ENCODE results near the gene FARP1. TPM values are rescaled to one million over a fixed set of nuclear protein-coding genes. Genes with fewer than 3 reads are reported as not detected.

Gene FARP1
- total RNA-seq, 6 experiments from 2014 or later, result 44.9 to 104 (median 80.0) TPM

DNA sequence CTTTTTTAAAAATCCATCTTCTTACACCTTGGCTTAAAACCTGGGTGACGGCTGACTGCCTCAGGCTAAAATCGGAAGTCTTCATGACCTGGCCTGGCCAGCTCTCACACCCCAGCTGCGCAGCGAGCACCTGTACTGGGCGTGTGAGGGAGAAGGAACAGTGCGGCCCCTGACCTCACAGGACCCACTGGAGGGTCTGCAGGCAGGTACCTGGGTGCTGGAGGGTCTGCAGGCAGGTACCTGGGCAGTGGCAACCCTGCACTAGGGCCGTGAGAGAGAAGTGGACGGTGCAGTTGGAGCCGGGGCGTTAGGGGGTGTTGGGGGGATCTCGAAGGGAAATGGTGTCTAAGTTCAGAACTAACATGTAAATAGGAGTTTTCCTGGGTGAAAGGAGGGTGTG lies 289.7 kb downstream of the FARP1 start:
- Histone ChIP-seq H3K4me1 (no peaks in the 10 kb centered on the region), H3K36me3 (peaks cover 0 to 19% (median 3%) of the 10 kb centered on the region in 4 donors), H3K4me3 (no peak overlapping the region), H3K9me3 (no peaks in the 10 kb centered on the region), H3K27me3 (no peaks in the 10 kb centered on the region), H3K27ac (no peak overlapping the region)
- DNase-seq (no peak), ATAC-seq (no peak)
- intact Hi-C loops (cut with DNase I), result no loop called here
- TF ChIP-seq POLR2A (IDR thresholded peaks at IDR 0.05), result no peak
- TF ChIP-seq, protein P1, sequence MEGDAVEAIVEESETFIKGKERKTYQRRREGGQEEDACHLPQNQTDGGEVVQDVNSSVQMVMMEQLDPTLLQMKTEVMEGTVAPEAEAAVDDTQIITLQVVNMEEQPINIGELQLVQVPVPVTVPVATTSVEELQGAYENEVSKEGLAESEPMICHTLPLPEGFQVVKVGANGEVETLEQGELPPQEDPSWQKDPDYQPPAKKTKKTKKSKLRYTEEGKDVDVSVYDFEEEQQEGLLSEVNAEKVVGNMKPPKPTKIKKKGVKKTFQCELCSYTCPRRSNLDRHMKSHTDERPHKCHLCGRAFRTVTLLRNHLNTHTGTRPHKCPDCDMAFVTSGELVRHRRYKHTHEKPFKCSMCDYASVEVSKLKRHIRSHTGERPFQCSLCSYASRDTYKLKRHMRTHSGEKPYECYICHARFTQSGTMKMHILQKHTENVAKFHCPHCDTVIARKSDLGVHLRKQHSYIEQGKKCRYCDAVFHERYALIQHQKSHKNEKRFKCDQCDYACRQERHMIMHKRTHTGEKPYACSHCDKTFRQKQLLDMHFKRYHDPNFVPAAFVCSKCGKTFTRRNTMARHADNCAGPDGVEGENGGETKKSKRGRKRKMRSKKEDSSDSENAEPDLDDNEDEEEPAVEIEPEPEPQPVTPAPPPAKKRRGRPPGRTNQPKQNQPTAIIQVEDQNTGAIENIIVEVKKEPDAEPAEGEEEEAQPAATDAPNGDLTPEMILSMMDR (IDR thresholded peaks at IDR 0.05), result no peak
- WGBS (ENCODE audit: insufficient coverage, low coverage, low lambda C conversion rate, missing lambda C conversion rate), result 84% methylated on average over 5 of the region's 11 CpGs

DNA sequence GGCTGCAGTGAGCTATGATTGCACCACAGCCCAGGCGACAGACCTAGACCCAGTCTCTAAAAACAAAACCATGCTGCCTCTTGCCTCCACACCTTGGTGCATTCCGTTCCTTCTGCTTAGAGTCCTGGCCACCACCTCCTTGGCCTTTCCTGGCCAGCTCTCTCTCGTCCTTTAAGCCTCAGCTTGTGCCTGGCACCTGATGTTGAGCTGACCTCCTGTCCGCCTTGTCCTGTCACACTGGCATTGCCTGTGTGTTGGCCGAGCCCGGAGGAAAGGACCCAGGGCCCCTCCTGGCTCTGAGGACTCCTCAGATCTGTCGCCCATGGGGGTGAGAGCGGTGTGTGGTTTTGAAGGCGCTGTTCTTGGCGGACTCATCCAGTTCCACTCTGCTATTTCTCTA lies 290.8 kb downstream of the FARP1 start:
- TF ChIP-seq, protein P1 (IDR thresholded peaks at IDR 0.05), result no peak
- TF ChIP-seq POLR2A (IDR thresholded peaks at IDR 0.05), result no peak
- intact Hi-C loops (cut with DNase I), result no loop called here

DNA sequence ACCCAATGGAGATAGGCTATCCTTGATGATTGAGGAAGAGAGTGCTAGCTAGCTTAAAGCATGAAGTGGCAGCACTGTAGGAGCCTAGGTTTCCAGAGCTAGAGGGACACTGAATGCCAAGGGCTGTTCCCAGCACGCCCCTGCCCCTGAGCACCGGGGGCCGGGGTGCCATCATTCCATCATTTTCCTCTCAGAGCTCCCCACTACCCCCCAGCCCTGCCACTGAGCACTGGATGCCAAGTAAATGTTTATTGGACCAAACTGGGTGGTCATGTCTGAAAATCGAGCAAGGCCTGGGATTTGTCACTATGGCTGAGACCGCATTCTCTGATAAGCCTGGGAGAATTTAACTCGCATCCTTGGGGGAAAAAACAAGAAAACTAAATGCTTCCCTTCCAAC lies 291.2 kb downstream of the FARP1 start:
- no peaks in the 10 kb centered on the region for H3K27me3 ChIP-seq
- H3K27ac ChIP-seq, result no peak overlapping the region
- no peak overlapping the region for H3K4me3 ChIP-seq
- ATAC-seq (no peak), DNase-seq (no peak)
- TF ChIP-seq, protein P1 (IDR thresholded peaks at IDR 0.05), result no peak
- TF ChIP-seq POLR2A (IDR thresholded peaks at IDR 0.05), result no peak
- intact Hi-C loops (cut with DNase I), result no loop called here
- no peaks in the 10 kb centered on the region for H3K9me3 ChIP-seq
- no peaks in the 10 kb centered on the region for H3K4me1 ChIP-seq
- WGBS (ENCODE audit: insufficient coverage, low coverage, low lambda C conversion rate, missing lambda C conversion rate), result 81% methylated on average over 3 of the region's 6 CpGs
- peaks cover 0 to 19% (median 4%) of the 10 kb centered on the region in 4 donors for H3K36me3 ChIP-seq

More for the DNA sequence above, 290.8 kb downstream of the FARP1 start:
- no peak for ATAC-seq
- no peaks in the 10 kb centered on the region for H3K4me1 ChIP-seq
- H3K9me3 ChIP-seq, result no peaks in the 10 kb centered on the region
- 97% methylated on average over 6 of the region's 10 CpGs for WGBS (ENCODE audit: insufficient coverage, low coverage, low lambda C conversion rate, missing lambda C conversion rate)
- H3K27ac ChIP-seq, result no peak overlapping the region
- no peak for DNase-seq
- peaks cover 0 to 19% (median 3%) of the 10 kb centered on the region in 4 donors for H3K36me3 ChIP-seq
- H3K27me3 ChIP-seq, result no peaks in the 10 kb centered on the region
- H3K4me3 ChIP-seq, result no peak overlapping the region

DNA sequence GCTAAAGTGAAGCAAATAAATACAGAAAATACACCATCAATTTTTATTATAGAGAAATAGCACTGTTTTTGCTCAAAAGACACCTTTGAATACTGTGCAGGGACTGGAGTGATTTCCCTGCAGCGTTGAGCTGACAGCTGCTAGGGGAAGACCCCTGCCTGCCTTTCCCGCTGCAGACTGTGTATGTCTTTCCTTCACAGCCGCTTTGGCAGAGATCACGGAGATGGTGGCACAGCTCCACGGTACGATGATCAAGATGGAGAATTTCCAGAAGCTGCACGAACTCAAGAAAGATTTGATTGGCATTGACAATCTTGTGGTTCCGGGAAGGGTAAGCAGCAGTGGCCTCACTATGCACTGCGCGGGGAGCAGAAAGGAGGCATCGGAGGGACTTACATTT lies 292.5 kb downstream of the FARP1 start:
- intact Hi-C loops (cut with DNase I), result no loop called here
- ATAC-seq, result no peak
- WGBS (ENCODE audit: insufficient coverage, low coverage, low lambda C conversion rate, missing lambda C conversion rate), result 95% methylated on average over 10 of the region's 11 CpGs
- Histone ChIP-seq H3K4me3 (no peak overlapping the region), H3K27ac (no peak overlapping the region), H3K4me1 (no peaks in the 10 kb centered on the region), H3K27me3 (no peaks in the 10 kb centered on the region), H3K36me3 (peaks cover 0 to 22% (median 10%) of the 10 kb centered on the region in 4 donors), H3K9me3 (no peaks in the 10 kb centered on the region)
- TF ChIP-seq, protein P1 (IDR thresholded peaks at IDR 0.05), result no peak
- no peak for TF ChIP-seq POLR2A (IDR thresholded peaks at IDR 0.05)
- DNase-seq, result no peak
